WTC11 (cell line): Measurements from ENCODE around the gene RASSF1. TPM values are rescaled to one million over a fixed set of nuclear protein-coding genes. Genes with fewer than 3 reads are reported as not detected.

Source experiments
- ATAC-seq: fragments of 200-7000 bp; cut with Tn5 transposase; 2 replicates; pipeline ENCODE4 v1.10.0; 2021; ENCODE audit warnings: mild to moderate bottlenecking, moderate library complexity
- CTCF ChIA-PET: fragments of 300-600 bp; sonication (Branson Sonifier 250); formaldehyde crosslinking; loops from one replicate; lab custom pipeline; 2021; ENCODE audit warnings: antibody characterized with exemption; lab: Charles Lee
- POLR2A ChIA-PET: fragments of 350-600 bp; sonication (Branson Sonifier 250); formaldehyde crosslinking; loops from one replicate; lab custom pipeline; 2021; ENCODE audit warnings: antibody characterized with exemption; lab: Charles Lee
- DNase-seq: peaks from one replicate; pipeline ENCODE4 v3.0.0; 2021; ENCODE audit warnings: low spot score
- H3K27ac Mint-ChIP-seq: 2 replicates; pipeline ENCODE4 v1.8.0; 2021; ENCODE audit warnings: mixed read lengths
- H3K27me3 Mint-ChIP-seq: 2 replicates; pipeline ENCODE4 v1.8.0; 2021; ENCODE audit warnings: low read depth, mild to moderate bottlenecking, moderate library complexity, mixed read lengths
- H3K36me3 Mint-ChIP-seq: 2 replicates; pipeline ENCODE4 v1.8.0; 2021; ENCODE audit warnings: mixed read lengths
- H3K4me1 Mint-ChIP-seq: 2 replicates; pipeline ENCODE4 v1.8.0; 2022; ENCODE audit warnings: mixed read lengths
- H3K4me3 Mint-ChIP-seq: 2 replicates; pipeline ENCODE4 v1.8.0; 2021; ENCODE audit warnings: mild to moderate bottlenecking, moderate library complexity, mixed read lengths
- H3K9me3 Mint-ChIP-seq: 2 replicates; pipeline ENCODE4 v1.8.0; 2021; ENCODE audit warnings: mixed read lengths
- ARID4B ChIP-seq: sonication (generic); formaldehyde crosslinking; IDR thresholded peaks from 2 replicates; pipeline ENCODE4 v1.8.0; 2023; ENCODE audit warnings: missing genetic modification reagents, mild to moderate bottlenecking, borderline replicate concordance
- ATF1 ChIP-seq: sonication (generic); formaldehyde crosslinking; IDR thresholded peaks from 2 replicates; pipeline ENCODE4 v1.8.1; 2023; ENCODE audit warnings: mild to moderate bottlenecking, moderate library complexity, missing genetic modification reagents
- CREM ChIP-seq: sonication (generic); formaldehyde crosslinking; IDR thresholded peaks from 2 replicates; pipeline ENCODE4 v1.8.1; 2022; ENCODE audit warnings: mild to moderate bottlenecking, missing genetic modification reagents, moderate library complexity
- ESRRA ChIP-seq: sonication (generic); formaldehyde crosslinking; IDR thresholded peaks from 2 replicates; pipeline ENCODE4 v1.8.1; 2022; ENCODE audit warnings: mild to moderate bottlenecking, missing genetic modification reagents, borderline replicate concordance
- FOXJ3 ChIP-seq: sonication (generic); formaldehyde crosslinking; IDR thresholded peaks from 2 replicates; pipeline ENCODE4 v1.9.0; 2021; ENCODE audit warnings: missing genetic modification reagents, mild to moderate bottlenecking, borderline replicate concordance
- FOXK1 ChIP-seq: sonication (generic); formaldehyde crosslinking; IDR thresholded peaks from 2 replicates; pipeline ENCODE4 v1.8.0; 2022; ENCODE audit warnings: mild to moderate bottlenecking, moderate library complexity, missing genetic modification reagents
- GABPB1 ChIP-seq: sonication (generic); formaldehyde crosslinking; IDR thresholded peaks from 2 replicates; pipeline ENCODE4 v1.8.1; 2023; ENCODE audit warnings: mild to moderate bottlenecking, missing genetic modification reagents
- GRHL2 ChIP-seq: fragments of 250-450 bp; sonication (Bioruptor Pico); IDR thresholded peaks from 2 replicates; pipeline ENCODE4 v1.8.0; 2022; ENCODE audit warnings: mild to moderate bottlenecking, moderate library complexity; ENCODE audit not compliant: insufficient replicate concordance, severe bottlenecking
- MYBL2 ChIP-seq: sonication (generic); formaldehyde crosslinking; IDR thresholded peaks from 2 replicates; pipeline ENCODE4 v1.8.1; 2023; ENCODE audit warnings: mild to moderate bottlenecking, moderate library complexity, missing genetic modification reagents
- NFYB ChIP-seq: sonication (generic); formaldehyde crosslinking; conservative IDR thresholded peaks from 2 replicates; pipeline ENCODE4 v1.8.0; 2022; ENCODE audit warnings: low read depth, missing genetic modification reagents
- NR2C2 ChIP-seq: sonication (generic); formaldehyde crosslinking; IDR thresholded peaks from 2 replicates; pipeline ENCODE4 v1.8.0; 2022; ENCODE audit warnings: mild to moderate bottlenecking, missing genetic modification reagents
- SMAD3 ChIP-seq: sonication (generic); formaldehyde crosslinking; IDR thresholded peaks from 2 replicates; pipeline ENCODE4 v1.8.0; 2022; ENCODE audit warnings: missing genetic modification reagents, mild to moderate bottlenecking, borderline replicate concordance
- SP1 ChIP-seq: sonication (generic); formaldehyde crosslinking; conservative IDR thresholded peaks from 2 replicates; pipeline ENCODE4 v1.8.1; 2022; ENCODE audit warnings: missing genetic modification reagents
- USF2 ChIP-seq: sonication (generic); formaldehyde crosslinking; IDR thresholded peaks from 2 replicates; pipeline ENCODE4 v1.8.1; 2023; ENCODE audit warnings: mild to moderate bottlenecking, missing genetic modification reagents, moderate library complexity
- ZNF232 ChIP-seq: sonication (generic); formaldehyde crosslinking; IDR thresholded peaks from 2 replicates; pipeline ENCODE4 v1.8.0; 2022; ENCODE audit warnings: mild to moderate bottlenecking, missing genetic modification reagents
- ZNF281 ChIP-seq: sonication (generic); formaldehyde crosslinking; IDR thresholded peaks from 2 replicates; pipeline ENCODE4 v1.8.0; 2023; ENCODE audit warnings: mild to moderate bottlenecking, missing genetic modification reagents
- ZNF317 ChIP-seq: sonication (generic); formaldehyde crosslinking; IDR thresholded peaks from 2 replicates; pipeline ENCODE4 v1.8.1; 2023; ENCODE audit warnings: low read depth, mild to moderate bottlenecking, moderate library complexity, missing genetic modification reagents, borderline replicate concordance
- total RNA-seq: library from RNA; stranded (reverse); gene quantifications from 3 replicates; pipeline ENCODE4 v1.2.3, GENCODE V29; 2021
- TF ChIP-seq, protein P1 (sequence below): sonication (generic); formaldehyde crosslinking; IDR thresholded peaks from 2 replicates; pipeline ENCODE4 v1.8.1; 2023; ENCODE audit warnings: mild to moderate bottlenecking, missing genetic modification reagents, borderline replicate concordance
- TF ChIP-seq, protein P2 (sequence below): fragments of 250-450 bp; sonication (Bioruptor Pico); IDR thresholded peaks from 2 replicates; pipeline ENCODE4 v1.9.0; 2021; ENCODE audit warnings: mild to moderate bottlenecking, borderline replicate concordance

RASSF1 gene
- total RNA-seq, 1 experiment from 2014 or later = 14.5 TPM

DNA sequence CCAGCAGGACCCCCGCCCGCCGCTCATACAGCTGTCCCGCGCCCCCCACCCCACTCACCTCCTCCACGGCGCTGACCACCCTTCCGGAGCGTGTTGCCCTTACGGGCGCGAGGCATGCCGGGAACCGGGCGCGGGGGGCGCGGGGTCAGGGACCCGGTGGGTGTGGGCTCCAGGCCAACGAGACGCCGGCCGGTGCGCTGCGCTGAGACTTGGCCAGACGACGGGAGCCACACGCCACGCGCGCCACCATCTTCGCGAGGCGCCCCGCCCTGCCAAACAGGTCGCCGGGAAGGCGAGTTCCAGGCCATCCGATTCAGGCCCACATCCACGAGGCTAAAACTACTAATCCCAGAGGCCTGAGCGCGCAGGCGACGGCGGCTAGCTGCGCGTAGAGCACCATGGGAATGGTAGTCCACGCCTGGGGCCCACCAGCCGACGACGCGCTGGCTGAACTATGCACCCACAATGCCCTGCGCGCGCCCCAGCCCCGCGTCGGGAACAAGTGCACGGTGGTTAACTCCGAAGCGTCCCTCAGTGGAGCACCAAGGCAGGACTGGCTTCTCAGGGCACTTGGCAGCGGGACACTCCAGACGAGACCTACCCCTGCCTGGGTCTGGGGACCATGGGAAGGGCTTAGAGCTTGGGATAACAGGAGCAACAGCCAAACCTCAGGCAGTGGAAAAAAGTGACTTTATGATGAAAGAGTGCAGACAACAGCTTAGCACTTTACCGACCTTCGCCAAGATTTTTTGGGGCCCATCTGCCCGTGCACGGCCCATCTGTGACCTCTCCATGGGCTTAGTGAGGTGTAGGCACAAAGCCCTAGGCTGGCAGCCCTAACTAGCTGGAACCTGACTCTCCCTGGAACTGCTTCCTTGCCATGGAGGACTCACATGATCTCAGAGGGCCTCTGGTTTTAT, 48.2 kb downstream of the RASSF1 start, which contains the start of gene IFRD2:
Gene IFRD2 (minus strand): TSS at position 271 of the 920 bp plus-strand sequence. CDS start 155 bp downstream, at position 116.
- CTCF ChIA-PET = interaction anchor here (0.7 to 2.2 kb wide), 12 partner anchors 18 to 100 kb away, joined by 3 to 12 read pairs (median 4); partner anchors contain the start of genes GNAI2, HYAL2 and RASSF1
- H3K9me3 Mint-ChIP-seq = no peaks in the 10 kb centered on the region
- POLR2A ChIA-PET = interaction anchor here (1.0 to 1.5 kb wide), 5 partner anchors 13 to 53 kb away, joined by 3 to 5 read pairs (median 3); partner anchors contain the start of gene LSMEM2
- H3K27ac Mint-ChIP-seq = peak within 1 kb of the TSS; percentile 96
- H3K27me3 Mint-ChIP-seq = no peaks in the 10 kb centered on the region; the same call in 1 of the 2 replicates
- peak; percentile 97 for DNase-seq
- peaks cover 19% of the 10 kb centered on the region for H3K36me3 Mint-ChIP-seq
- peak within 1 kb of the TSS; percentile 76 for H3K4me3 Mint-ChIP-seq
- ATAC-seq = peak; percentile 96
- H3K4me1 Mint-ChIP-seq = peaks cover 12% of the 10 kb centered on the region
- TF ChIP-seq ZNF281 (CRISPR knock-in tag) (no peak), ZNF232 (CRISPR knock-in tag) (peak; percentile 18; the same call in 1 of the 2 replicates), USF2 (no peak), ARID4B (no peak; the same call in 1 of the 2 replicates), ESRRA (CRISPR knock-in tag) (no peak), SP1 (CRISPR knock-in tag) (peak; percentile 99), FOXK1 (CRISPR knock-in tag) (peak; percentile 89), MYBL2 (CRISPR knock-in tag) (no peak), ATF1 (CRISPR knock-in tag) (no peak), CREM (CRISPR knock-in tag) (peak; percentile 90; the same call in 1 of the 2 replicates), FOXJ3 (CRISPR knock-in tag) (no peak), NFYB (no peak), NR2C2 (CRISPR knock-in tag) (no peak), GRHL2 (CRISPR knock-in tag) (no peak), SMAD3 (CRISPR knock-in tag) (0 out of 2 replicates have a peak, but pooled peaks have one; percentile 73), ZNF317 (CRISPR knock-in tag) (no peak), GABPB1 (CRISPR knock-in tag) (peak; percentile 66)
- TF ChIP-seq, protein P1, sequence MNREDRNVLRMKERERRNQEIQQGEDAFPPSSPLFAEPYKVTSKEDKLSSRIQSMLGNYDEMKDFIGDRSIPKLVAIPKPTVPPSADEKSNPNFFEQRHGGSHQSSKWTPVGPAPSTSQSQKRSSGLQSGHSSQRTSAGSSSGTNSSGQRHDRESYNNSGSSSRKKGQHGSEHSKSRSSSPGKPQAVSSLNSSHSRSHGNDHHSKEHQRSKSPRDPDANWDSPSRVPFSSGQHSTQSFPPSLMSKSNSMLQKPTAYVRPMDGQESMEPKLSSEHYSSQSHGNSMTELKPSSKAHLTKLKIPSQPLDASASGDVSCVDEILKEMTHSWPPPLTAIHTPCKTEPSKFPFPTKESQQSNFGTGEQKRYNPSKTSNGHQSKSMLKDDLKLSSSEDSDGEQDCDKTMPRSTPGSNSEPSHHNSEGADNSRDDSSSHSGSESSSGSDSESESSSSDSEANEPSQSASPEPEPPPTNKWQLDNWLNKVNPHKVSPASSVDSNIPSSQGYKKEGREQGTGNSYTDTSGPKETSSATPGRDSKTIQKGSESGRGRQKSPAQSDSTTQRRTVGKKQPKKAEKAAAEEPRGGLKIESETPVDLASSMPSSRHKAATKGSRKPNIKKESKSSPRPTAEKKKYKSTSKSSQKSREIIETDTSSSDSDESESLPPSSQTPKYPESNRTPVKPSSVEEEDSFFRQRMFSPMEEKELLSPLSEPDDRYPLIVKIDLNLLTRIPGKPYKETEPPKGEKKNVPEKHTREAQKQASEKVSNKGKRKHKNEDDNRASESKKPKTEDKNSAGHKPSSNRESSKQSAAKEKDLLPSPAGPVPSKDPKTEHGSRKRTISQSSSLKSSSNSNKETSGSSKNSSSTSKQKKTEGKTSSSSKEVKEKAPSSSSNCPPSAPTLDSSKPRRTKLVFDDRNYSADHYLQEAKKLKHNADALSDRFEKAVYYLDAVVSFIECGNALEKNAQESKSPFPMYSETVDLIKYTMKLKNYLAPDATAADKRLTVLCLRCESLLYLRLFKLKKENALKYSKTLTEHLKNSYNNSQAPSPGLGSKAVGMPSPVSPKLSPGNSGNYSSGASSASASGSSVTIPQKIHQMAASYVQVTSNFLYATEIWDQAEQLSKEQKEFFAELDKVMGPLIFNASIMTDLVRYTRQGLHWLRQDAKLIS (CRISPR knock-in tag) = no peak
- TF ChIP-seq, protein P2, sequence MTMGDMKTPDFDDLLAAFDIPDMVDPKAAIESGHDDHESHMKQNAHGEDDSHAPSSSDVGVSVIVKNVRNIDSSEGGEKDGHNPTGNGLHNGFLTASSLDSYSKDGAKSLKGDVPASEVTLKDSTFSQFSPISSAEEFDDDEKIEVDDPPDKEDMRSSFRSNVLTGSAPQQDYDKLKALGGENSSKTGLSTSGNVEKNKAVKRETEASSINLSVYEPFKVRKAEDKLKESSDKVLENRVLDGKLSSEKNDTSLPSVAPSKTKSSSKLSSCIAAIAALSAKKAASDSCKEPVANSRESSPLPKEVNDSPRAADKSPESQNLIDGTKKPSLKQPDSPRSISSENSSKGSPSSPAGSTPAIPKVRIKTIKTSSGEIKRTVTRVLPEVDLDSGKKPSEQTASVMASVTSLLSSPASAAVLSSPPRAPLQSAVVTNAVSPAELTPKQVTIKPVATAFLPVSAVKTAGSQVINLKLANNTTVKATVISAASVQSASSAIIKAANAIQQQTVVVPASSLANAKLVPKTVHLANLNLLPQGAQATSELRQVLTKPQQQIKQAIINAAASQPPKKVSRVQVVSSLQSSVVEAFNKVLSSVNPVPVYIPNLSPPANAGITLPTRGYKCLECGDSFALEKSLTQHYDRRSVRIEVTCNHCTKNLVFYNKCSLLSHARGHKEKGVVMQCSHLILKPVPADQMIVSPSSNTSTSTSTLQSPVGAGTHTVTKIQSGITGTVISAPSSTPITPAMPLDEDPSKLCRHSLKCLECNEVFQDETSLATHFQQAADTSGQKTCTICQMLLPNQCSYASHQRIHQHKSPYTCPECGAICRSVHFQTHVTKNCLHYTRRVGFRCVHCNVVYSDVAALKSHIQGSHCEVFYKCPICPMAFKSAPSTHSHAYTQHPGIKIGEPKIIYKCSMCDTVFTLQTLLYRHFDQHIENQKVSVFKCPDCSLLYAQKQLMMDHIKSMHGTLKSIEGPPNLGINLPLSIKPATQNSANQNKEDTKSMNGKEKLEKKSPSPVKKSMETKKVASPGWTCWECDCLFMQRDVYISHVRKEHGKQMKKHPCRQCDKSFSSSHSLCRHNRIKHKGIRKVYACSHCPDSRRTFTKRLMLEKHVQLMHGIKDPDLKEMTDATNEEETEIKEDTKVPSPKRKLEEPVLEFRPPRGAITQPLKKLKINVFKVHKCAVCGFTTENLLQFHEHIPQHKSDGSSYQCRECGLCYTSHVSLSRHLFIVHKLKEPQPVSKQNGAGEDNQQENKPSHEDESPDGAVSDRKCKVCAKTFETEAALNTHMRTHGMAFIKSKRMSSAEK (CRISPR knock-in tag) = no peak
